ES-I3 (cell line): ENCODE data around the gene OBP2A.
"Not testable (repeated sequence)": the region's sequence is repeated elsewhere in the genome, so short reads cannot be mapped to it uniquely, and the experiment has no call there.

Source experiments
- H3K36me3 ChIP-seq: 2 replicates; pipeline ENCODE4 v1.6.1; 2013; ENCODE audit warnings: mild to moderate bottlenecking, low read length, control low read depth, moderate library complexity; ENCODE audit not compliant: insufficient read depth
- H3K4me1 ChIP-seq: 2 replicates; pipeline ENCODE4 v1.6.1; 2013; ENCODE audit warnings: mild to moderate bottlenecking, control low read depth, low read length; ENCODE audit not compliant: insufficient read depth
- H3K9ac ChIP-seq: 2 replicates; pipeline ENCODE4 v1.6.1; 2013; ENCODE audit warnings: low read depth, mild to moderate bottlenecking, low read length, moderate library complexity
- H3K9me3 ChIP-seq: 2 replicates; pipeline ENCODE4 v1.6.1; 2013; ENCODE audit warnings: mild to moderate bottlenecking, low read length, moderate library complexity; ENCODE audit not compliant: control insufficient read depth, insufficient read depth

Gene OBP2A

DNA sequence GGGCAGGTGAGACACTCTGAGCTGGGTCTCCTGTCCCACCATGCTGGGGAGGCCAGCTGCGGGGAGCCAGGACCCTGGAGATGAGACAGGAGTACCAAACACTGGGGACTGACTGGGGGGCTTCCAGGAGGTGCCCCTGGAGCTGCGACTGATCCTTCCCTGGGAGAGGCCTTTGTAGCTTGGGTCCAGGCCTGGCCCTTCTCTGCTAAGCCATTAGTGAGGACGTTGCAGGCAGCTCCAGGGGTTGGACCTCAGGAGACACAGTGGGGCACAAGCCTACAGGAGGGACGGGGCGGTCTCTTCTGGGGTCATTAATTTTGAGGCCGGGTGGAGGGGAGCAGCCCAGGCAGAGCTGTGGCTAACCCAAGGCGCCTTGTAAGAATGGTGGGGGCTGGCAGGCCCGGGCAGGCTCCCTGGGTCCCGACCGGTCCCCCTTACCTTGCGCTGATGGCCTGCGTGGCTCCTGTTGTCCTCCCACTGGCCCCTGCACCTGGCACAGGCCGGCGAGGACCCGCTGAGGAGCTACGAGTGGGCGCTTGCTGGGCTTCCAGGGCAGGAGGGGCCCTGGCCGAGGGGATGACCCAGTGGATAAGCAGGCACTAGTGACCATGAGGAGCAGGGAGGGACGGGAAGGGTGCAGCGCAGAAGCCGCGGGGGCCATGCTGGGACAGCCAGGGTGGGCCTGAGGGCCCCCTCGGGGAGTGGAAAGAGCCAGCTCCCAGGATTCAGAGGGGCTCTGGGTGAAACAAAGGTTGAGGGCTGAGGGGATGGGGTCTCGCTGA, 40.3 kb upstream of the OBP2A start:
- Histone ChIP-seq H3K9me3 (no peaks in the 10 kb centered on the region; the same call in 1 of the 2 replicates), H3K4me1 (peaks cover 11% of the 10 kb centered on the region; the same call in 1 of the 2 replicates), H3K36me3 (peaks cover 8% of the 10 kb centered on the region), H3K9ac (no peak overlapping the region)

- H3K9me3 ChIP-seq: no peaks in the 10 kb centered on the region; the same call in 1 of the 2 replicates
- H3K36me3 ChIP-seq: peaks cover 8% of the 10 kb centered on the region
- peaks cover 11% of the 10 kb centered on the region; the same call in 1 of the 2 replicates for H3K4me1 ChIP-seq
- no peak overlapping the region for H3K9ac ChIP-seq
Measured at GRCh38 chr9:135506327-135507103, 39.4 kb upstream of the OBP2A start.

DNA sequence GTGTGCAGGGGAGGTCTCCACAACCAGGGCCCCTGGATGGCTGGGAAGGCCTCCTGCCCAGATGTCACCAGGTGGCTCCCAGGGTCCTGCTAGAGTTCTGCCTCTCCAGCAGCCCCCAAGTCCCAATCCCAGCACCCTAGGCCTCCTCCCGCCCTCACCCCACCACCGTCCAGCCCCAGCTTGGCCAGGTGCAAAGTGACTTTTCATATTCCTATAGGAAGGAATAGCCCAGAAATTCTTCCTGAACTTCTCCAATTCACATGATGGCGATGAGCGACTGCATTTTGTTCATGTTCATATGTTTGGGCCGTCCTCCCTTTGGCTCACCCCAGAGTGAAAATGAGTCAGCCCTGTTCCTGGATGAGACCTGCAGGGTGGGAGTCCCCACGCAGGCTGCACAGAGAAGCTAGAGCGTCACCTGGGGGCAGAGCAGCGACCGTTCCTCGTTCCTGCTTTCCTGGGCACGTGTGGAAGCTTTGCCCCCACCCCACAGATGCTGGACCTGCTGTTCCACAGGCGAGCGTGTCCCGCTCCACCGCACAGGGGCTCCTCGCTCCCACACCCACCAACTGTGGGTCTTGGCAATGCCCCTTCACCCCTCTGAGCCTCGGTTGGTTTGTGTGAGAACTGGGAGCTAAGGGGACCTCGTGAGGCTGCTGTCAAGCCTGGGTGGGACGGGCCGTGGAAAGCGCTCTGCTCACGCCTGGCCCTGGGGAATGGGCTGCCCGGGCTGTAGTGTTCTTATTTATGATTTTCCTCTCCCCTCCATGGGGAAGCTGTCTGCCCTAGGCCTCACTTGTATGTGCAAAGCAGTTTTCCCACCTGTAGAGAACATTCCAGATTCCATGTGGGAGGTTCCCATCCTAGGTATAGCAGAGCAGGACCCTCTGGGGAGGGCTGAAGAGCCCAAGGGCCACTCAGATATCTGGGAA, 38.6 kb upstream of the OBP2A start:
- H3K4me1 ChIP-seq: peaks cover 11% of the 10 kb centered on the region; the same call in 1 of the 2 replicates
- H3K9ac ChIP-seq: no peak overlapping the region
- H3K36me3 ChIP-seq: peaks cover 8% of the 10 kb centered on the region
- H3K9me3 ChIP-seq: no peaks in the 10 kb centered on the region; the same call in 1 of the 2 replicates

DNA sequence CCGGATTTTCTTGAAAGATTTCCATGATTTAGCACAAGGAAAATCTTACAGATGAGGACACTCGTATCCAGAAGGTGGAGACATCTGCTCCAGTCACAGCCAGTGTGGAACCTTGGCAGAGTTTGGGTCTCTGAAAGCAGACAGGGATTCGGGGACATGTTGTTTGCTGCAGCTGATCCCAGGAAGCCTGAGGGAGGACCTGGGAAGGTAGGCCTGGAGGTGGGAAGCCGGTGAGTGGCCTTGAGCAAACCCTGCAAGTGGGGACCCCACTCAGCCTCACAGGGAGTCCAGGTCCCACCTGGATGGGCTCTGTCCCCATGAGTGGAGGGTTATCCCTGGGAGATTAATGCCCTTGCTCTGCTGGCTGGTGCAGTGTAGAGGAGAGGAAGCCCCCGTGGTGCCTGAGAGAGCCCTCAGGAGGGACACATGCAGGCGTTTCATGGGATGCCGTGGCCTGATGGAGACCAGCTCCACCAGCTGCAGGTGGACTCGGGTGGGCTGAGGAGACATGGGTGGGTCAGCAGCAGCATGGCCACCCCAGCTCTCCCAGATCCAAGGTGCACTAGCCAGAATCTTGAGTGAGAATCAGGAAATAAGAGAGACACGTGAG, 37.6 kb upstream of the OBP2A start:
- Histone ChIP-seq H3K9me3 (no peaks in the 10 kb centered on the region; the same call in 1 of the 2 replicates), H3K36me3 (peaks cover 3% of the 10 kb centered on the region; the same call in 1 of the 2 replicates), H3K4me1 (peaks cover 16% of the 10 kb centered on the region; the same call in 1 of the 2 replicates), H3K9ac (no peak overlapping the region)

DNA sequence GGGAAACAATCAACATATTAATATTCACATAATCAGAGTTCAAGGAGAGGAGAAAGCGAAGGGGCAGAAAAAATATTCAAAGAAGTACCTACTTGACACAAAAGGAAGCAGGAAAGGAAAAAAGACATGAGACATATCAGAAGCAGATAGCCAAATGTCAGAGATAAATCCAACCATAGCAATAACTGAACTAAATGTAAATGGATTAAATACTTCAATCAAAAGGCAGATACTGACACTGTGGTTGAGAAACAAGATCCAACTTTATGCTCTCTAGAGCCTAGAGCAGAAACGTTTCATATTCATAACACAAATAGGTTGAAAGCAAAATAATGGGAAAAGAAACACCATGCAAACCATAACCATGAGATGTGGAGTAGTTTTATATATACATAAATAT, 36.5 kb upstream of the OBP2A start:
- no peaks in the 10 kb centered on the region; the same call in 1 of the 2 replicates for H3K9me3 ChIP-seq
- H3K36me3 ChIP-seq: peaks cover 3% of the 10 kb centered on the region; the same call in 1 of the 2 replicates
- H3K9ac ChIP-seq: no peak overlapping the region
- peaks cover 16% of the 10 kb centered on the region; the same call in 1 of the 2 replicates for H3K4me1 ChIP-seq

GRCh38 chr9:135512241-135512603, 33.7 kb upstream of the OBP2A start:
- Histone ChIP-seq H3K9me3 (no peaks in the 10 kb centered on the region; the same call in 1 of the 2 replicates), H3K4me1 (peaks cover 6% of the 10 kb centered on the region; the same call in 1 of the 2 replicates), H3K36me3 (no peaks in the 10 kb centered on the region), H3K9ac (no peak overlapping the region)

GRCh38 chr9:135512904-135513303, 33.0 kb upstream of the OBP2A start:
- Histone ChIP-seq H3K36me3 (no peaks in the 10 kb centered on the region), H3K4me1 (peaks cover 6% of the 10 kb centered on the region; the same call in 1 of the 2 replicates), H3K9me3 (no peaks in the 10 kb centered on the region; the same call in 1 of the 2 replicates), H3K9ac (no peak overlapping the region)

DNA sequence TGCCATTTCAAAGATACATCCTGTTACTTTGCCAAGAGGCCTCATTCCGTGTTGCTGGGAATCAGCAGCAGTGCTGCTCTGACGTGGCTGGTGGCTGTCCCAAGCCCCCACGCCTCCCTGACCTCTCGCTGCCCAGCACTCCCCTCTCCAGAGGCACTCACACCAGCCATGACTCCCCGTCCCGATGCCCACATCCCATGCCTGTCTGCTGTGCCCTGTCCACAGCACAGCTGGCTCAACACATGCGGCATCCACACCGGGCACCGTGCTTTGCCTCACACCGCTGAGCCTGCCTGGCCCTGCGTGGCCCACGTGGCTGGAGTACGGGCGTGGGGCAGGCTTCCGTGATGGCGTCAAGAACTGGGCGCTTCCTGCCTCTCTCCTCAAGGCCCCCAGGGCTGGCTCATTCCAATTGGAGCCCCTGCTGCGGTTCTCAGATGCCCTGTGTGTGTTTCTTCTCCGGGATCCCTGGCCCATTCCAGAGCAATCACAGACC, 32.5 kb upstream of the OBP2A start:
- peaks cover 6% of the 10 kb centered on the region; the same call in 1 of the 2 replicates for H3K4me1 ChIP-seq
- no peaks in the 10 kb centered on the region for H3K36me3 ChIP-seq
- H3K9me3 ChIP-seq: no peaks in the 10 kb centered on the region; the same call in 1 of the 2 replicates
- H3K9ac ChIP-seq: no peak overlapping the region

DNA sequence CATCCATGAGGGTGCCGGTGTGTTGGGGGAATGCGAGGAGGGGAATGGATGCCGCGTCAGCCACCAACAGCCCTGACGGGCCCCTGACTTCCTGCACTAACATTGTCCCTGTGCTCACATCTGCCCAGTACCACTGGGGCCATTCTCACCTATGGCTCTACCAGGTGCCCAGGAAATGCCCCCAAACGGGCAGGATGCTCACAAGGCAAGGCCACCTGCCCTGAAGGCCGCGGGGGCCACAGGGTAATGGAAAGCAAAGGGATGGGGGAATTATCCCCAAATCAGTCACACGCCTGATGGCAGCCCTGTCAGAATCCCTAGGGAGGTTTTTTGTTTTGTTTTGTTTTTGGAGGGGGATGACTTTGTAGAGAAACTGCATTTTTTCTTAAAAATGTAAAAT, 32.0 kb upstream of the OBP2A start:
- H3K4me1 ChIP-seq, H3K9ac ChIP-seq: not testable (repeated sequence)

DNA sequence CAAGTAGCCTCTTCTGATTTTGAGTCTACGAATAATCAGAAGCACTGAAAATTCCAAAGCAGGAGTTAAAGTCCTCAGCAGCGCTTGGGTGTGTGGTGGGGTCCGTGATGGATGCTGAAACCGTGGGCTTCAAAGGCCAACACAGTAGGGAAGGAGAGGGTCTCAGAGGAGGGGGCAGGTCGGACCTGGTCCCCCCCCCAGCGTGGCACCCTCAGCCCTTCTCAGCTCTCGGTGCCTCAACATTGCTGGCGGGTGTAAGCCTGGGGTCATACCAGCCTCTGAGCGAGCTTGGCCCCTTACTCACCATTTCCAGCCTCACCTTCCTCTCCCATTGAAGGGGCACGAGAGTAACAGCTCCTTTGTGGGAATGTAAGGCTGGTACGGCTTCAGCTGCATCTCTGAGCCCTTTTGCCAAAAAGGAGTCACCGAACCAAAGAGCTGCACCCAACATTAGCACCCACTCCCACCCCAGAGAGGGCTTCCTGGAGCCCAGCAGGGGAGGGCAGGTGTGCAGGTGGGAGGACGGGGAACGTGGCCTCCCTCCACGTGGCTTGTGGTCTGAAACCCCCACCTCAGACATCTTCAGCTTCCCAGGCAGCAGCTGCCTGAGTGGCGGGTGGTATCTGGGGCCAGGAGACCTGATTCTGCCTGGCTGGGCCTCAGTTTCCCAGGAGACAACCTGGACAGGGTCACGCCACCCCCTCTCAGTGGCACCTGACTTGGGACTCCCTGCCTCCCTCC, 31.4 kb upstream of the OBP2A start:
- Histone ChIP-seq H3K36me3 (no peaks in the 10 kb centered on the region), H3K4me1 (peaks cover 6% of the 10 kb centered on the region; the same call in 1 of the 2 replicates), H3K9me3 (no peaks in the 10 kb centered on the region), H3K9ac (no peak overlapping the region)

More for the DNA sequence above, 32.0 kb upstream of the OBP2A start:
- H3K9me3 ChIP-seq, H3K36me3 ChIP-seq: not testable (repeated sequence)

GRCh38 chr9:135515083-135515951, 30.6 kb upstream of the OBP2A start:
- Histone ChIP-seq H3K4me1 (peaks cover 6% of the 10 kb centered on the region; the same call in 1 of the 2 replicates), H3K9ac (no peak overlapping the region), H3K9me3 (no peaks in the 10 kb centered on the region), H3K36me3 (no peaks in the 10 kb centered on the region)
